GM12891 (cell line): ENCODE results near the gene DLX3.

Experiments used
- DNase-seq: peaks from one replicate; pipeline ENCODE4 v3.0.0; 2011; ENCODE audit warnings: low spot score; ENCODE audit not compliant: insufficient read length
- FAIRE-seq: peaks from 2 replicates; lab custom pipeline; 2011; peaks lifted over from hg19 to GRCh38; lab: Jason Lieb, UNC
- PAX5 ChIP-seq: IDR thresholded peaks from 2 replicates; pipeline ENCODE4 v1.6.1; 2011; ENCODE audit warnings: low read length, moderate library complexity, mild to moderate bottlenecking; ENCODE audit not compliant: insufficient read depth, severe bottlenecking
- POLR2A ChIP-seq: IDR thresholded peaks from 2 replicates; pipeline ENCODE4 v1.6.1; 2011; ENCODE audit warnings: low read depth, low read length, control low read depth
- POLR2AphosphoS5 ChIP-seq: IDR thresholded peaks from 2 replicates; pipeline ENCODE4 v1.6.1; 2011; ENCODE audit warnings: low read depth, low read length, control low read depth
- POU2F2 ChIP-seq: IDR thresholded peaks from 2 replicates; pipeline ENCODE4 v1.6.1; 2011; ENCODE audit warnings: low read depth, mild to moderate bottlenecking, control low read depth, low read length, moderate library complexity
- SPI1 ChIP-seq: IDR thresholded peaks from 2 replicates; pipeline ENCODE4 v1.6.1; 2011; ENCODE audit warnings: low read depth, low read length, control low read depth
- TAF1 ChIP-seq: IDR thresholded peaks from 2 replicates; pipeline ENCODE4 v1.6.1; 2011; ENCODE audit warnings: low read depth, low read length, control low read depth

Gene DLX3

DNA sequence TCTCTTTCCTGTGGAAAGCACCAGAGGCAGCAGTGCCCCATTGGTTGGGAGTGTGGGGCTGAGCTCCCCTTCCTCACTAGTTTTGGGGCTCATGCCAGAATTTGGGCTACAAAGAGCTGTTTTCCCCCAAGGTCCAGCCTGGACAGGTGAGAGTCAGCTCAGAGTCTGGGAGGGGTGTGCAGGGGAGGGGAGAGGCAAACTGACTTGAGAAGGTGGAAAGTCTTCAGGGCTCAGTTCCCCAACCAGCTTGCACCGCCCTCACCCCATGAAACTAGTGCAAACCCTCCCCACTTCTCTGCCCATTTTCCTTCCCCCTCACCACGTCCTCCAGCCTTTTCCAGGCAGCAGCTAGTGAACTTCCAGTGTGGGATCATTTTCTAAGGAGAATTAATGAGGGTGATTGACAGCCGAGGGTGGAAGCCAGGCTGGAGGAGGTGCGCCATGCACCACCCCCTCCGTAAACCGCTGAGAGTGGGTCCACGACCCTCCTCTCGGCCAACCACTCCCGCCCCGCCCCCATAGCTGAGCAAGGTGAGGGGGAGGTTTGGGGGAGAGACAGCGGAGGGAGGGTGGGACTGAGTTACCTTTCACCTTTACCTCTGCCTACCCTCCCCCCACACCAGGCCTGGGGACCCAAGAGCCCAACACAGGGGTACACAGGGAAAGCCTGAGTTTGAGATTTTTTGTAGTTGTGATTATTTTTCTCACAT is 32.3 kb downstream of the DLX3 start:
- TF ChIP-seq POLR2AphosphoS5: no peak
- no peak for TF ChIP-seq POU2F2
- TF ChIP-seq PAX5: no peak
- TF ChIP-seq SPI1: no peak
- no peak for TF ChIP-seq TAF1
- TF ChIP-seq POLR2A: no peak
- FAIRE-seq (no peak), DNase-seq (no peak)

- no peak for TF ChIP-seq SPI1
- TF ChIP-seq POU2F2: peak; percentile 69; the same call in 1 of the 2 replicates
- DNase-seq: no peak
- FAIRE-seq: no peak
Measured at GRCh38 chr17:49959183-49959935, 35.7 kb downstream of the DLX3 start.

GRCh38 chr17:49958723-49959122 is 36.3 kb downstream of the DLX3 start:
- DNase-seq (no peak), FAIRE-seq (no peak)
- no peak for TF ChIP-seq TAF1
- no peak for TF ChIP-seq POLR2AphosphoS5
- no peak for TF ChIP-seq POLR2A
- no peak for TF ChIP-seq SPI1
- TF ChIP-seq PAX5: no peak
- no peak for TF ChIP-seq POU2F2

GRCh38 chr17:49957350-49957749 is 37.7 kb downstream of the DLX3 start:
- TF ChIP-seq PAX5: no peak
- no peak for TF ChIP-seq POU2F2
- TF ChIP-seq POLR2A: no peak
- TF ChIP-seq POLR2AphosphoS5: no peak
- no peak for TF ChIP-seq TAF1
- no peak for TF ChIP-seq SPI1
- no peak for FAIRE-seq

GRCh38 chr17:49956780-49957179 is 38.2 kb downstream of the DLX3 start:
- TF ChIP-seq POLR2AphosphoS5 (no peak), SPI1 (no peak), PAX5 (no peak), TAF1 (no peak), POU2F2 (no peak)
- FAIRE-seq: no peak

More at GRCh38 chr17:49957350-49957749, 37.7 kb downstream of the DLX3 start:
- DNase-seq: no peak

GRCh38 chr17:49955157-49955556 is 39.9 kb downstream of the DLX3 start:
- DNase-seq: no peak
- TF ChIP-seq POU2F2 (no peak), SPI1 (no peak), POLR2AphosphoS5 (no peak), TAF1 (no peak), PAX5 (no peak), POLR2A (no peak)
- no peak for FAIRE-seq

More at GRCh38 chr17:49956780-49957179, 38.2 kb downstream of the DLX3 start:
- no peak for DNase-seq

- no peak for DNase-seq
- TF ChIP-seq SPI1 (no peak), PAX5 (no peak), POLR2AphosphoS5 (no peak), TAF1 (no peak), POLR2A (no peak), POU2F2 (no peak)
- FAIRE-seq: no peak
Measured at GRCh38 chr17:49952912-49953497, 42.0 kb downstream of the DLX3 start.

- TF ChIP-seq POU2F2: no peak
- FAIRE-seq (peak; percentile 82), DNase-seq (peak; percentile 82)
Measured at GRCh38 chr17:49952209-49952911, 42.7 kb downstream of the DLX3 start.

DNA sequence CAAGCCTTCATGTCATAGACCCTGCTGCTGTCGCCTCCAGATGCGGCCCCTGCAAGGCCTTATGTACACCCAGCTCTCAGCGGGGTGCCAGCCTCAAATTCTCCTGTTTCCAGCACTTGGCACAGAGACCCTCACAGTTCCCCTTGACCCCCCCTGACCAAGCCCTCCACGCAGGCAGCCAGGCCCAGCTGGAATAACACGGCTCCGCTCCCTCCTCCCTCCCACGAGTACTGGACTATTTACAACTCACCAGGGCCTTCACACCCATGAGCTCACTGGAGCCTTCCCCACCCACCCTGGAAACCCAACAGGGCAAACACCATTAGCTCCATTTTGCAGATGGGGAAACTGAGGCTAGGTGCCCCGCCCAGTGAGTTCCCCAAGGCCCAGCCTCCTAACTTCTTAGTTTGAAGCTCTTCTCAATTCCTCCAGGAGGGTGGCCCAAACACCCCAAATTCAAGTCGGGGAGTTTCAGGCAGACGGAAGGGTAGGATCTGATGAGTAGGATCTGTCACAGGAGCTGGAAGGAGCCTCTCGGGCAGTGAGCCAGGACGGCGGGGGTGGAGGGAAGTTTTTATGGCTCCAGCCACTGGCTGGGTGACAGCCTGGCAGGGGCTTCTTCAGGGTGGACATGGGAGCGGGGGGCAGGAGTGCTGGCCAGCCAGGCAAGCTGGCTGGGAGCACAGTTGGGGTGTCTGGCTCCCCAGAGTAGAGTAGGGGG is 43.5 kb downstream of the DLX3 start:
- FAIRE-seq (no peak), DNase-seq (no peak)
- no peak for TF ChIP-seq POLR2AphosphoS5
- TF ChIP-seq POLR2A: no peak
- TF ChIP-seq PAX5: no peak
- no peak for TF ChIP-seq TAF1
- TF ChIP-seq POU2F2: no peak
- no peak for TF ChIP-seq SPI1
